Kidney capillary endothelial cell (primary cell): Measurements from ENCODE around the gene NPTX1.

Experiments
- DNase-seq: peaks from one replicate; pipeline ENCODE4 v3.0.0-alpha.2; 2018; ENCODE audit warnings: low spot score

Gene NPTX1

DNA sequence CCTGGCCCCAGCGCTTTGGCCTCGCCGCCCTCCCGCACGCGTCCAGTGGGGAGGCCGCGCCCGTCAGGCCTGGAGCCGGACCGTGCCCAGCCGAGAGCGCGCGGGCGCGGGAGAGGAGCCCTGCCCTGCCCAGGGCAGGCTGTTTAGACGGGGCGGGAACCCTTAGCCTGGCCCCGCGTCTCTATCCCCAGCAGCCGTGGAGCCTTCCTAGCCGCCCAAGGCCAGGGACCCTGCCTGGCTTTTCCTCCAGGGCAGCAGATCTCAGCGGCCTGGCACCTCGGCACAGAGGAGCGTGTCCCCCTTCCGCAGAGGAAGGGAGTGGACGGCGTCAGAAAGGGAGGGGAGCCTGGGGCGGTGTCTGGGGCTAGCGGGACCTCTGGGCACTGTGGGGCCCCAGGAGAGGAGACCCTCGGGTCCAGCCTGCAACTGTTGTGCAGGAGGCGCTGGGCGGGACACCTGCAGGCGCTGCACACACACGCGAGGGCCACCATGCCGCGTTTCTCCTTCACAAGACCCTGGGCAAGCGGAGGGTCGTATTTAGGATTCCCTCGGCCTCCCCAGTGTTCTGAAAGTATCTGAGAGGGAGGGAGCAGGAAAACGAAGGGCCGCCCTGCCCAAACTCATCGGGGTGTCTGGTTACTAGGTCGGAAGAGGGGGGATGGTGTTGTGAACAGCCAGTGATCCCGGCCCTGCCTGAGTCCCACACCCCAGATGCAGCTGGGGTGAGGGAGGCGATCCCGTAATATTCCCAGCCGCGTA lies 2.3 kb upstream of the NPTX1 start:
- no peak for DNase-seq

DNA sequence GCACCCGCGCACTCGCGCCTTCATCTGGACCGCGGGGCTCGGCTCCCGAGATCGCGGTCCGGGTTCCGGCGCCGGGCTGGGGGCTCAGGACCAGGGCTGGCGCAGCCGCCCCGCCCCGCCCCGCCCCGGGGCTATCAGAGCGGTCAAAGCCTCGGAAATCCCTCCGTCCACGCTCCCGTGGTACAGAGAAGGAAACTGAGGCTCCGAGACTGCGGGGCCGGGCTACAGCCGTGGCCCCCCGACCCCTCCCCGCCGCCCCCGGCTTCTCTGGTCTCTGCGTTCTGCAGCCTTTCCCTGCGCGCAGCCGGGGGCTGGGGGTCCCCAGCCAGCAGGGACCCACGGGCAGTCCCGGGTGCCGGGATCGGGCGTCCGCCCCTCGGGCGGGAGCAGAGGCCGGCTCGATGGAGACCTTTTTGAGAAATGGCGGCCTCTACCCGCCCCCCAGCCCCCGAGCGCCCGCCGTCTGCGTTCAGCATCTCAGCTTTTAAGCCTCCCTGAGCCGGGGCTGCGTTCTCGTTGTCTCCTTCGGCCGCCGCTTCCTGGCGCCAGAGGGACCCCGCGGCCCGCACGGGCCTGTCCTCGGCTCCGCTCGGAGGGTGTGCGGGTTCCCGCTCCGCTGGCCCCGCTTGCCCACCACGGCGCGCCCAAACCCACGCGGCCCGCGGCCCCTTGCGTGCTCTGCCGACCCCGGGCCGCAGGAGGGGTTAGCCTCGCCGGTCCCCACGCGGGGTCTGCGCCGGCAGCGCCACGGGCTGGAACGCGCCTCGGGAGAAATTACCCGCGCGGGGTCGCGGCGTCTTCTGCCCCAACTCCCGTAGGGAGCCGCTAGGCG lies 1.5 kb upstream of the NPTX1 start:
- no peak for DNase-seq

DNA sequence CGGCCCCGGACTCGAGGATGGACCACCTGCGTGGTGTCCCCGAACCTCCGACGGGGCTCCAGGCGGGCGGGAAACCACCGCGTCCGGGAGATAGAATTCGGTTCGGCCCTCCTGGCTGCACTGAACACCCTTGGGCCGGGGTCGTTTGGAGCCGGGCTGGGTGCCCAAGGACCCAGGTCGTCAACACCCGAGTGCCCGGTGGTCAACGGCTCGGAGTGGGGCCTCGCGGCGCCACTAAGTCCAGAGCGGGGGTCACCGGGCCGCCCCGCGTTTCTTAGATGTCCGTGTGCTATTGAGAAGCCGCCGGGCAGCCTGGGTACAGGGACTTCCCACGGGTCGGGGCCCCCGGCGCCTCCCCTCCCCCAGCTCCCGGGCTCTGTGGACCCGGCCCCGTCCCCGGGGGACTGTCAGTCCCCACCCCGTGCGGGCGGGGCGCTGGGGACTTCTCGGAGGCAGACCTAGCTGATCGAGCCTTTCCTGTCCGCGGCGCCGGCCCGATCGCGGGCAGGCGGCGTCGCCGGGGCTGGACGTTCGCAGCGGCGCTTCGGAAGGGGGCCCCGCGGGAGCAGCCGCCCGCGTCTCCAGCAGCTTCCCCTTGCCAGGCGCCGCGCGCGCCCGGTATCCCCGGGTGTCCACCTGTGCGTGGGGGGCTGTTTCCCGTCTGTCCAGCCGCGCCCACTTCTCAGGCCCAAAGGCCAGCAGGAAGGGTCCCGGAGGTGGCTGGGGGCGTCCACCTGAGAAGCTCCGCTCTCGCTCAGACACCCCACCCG lies 655 bp upstream of the NPTX1 start:
- DNase-seq: no peak

DNA sequence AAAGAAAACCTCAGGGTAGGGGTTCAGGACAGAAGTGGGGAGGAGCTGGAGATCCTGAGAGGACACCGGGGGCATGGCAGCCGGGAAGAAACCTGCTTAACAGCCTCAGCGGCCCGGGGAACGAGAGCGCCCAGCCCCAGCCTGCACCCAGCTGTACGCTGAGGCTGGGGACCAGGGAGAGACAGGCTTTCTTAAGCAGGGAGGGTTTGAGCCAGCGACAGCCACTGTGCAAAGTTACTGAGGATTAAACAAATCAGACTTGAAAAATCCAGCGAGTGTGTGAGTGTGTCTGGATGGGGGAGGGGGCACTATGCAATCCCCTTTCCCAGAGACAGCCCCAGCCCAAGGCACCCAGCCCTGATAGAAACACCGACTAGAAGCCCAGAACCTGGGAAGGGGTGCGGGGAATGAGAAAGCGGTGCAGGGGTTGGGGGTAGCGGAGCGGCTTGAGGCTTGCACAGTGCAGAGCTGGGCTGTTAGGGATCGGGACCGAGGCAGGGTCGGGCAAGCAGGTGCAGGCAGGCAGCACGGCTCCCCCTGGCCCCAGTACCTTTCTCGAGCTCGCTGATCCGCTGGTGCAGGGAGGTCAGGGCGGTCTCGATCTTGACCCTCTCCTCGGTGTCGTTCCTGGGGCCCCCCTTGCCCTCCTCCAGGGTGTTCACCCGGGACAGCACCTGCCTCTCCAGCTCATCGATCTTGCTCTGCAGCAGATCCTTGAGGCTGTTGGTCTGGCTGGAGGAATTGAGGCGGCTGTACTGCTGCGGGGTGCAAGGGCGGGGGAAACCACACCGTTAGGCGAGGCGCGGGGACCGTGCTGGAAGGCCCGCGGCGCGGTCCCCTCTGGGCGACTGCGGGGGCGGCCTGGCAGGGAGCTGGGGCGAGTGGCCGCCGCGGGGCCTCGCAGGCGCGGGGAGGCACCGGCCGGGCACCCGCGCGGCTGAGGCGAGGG lies 1.2 kb downstream of the NPTX1 start:
- DNase-seq: no peak

GRCh38 chr17:80474231-80474960 lies 2.0 kb downstream of the NPTX1 start:
- no peak for DNase-seq

DNA sequence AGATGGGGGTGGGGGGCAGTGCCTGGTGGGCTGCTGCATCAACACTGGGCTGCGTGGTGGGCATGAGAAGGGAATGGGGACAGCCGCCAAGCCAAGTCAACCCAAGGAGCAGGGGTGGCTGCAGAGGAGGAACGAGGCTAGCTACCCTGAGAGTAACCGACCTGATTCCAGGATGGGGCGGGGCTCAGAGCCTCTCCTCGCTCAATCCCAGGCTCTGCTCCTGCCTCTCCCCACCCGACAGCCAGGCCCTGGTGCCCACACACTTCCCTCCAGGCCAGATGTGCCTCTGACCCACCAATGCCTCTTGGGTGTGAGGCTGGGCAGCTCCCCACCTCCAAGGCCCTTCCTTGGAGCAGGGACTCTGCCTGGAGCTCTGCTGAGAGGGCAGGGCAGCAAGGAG lies 2.7 kb downstream of the NPTX1 start:
- DNase-seq: no peak

DNA sequence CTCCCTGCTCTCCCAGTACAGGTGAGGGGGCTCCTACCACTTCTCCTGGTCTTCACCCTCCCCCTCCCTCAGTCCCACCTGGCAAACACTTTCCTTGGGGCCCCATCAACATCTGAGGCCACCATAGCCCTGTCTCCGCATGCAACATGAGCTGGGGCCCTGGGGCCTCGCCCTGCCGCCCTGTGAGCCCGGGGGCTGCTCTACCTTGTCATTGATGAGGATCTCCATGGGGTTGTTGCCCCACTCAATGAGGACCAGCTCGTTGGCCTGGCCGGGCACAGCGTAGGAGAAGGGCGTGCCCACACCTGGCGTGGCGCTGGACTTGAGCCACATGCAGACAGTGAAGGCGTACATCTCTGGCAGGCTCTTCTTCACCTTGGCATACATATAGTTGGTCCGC lies 3.4 kb downstream of the NPTX1 start:
- DNase-seq: no peak

DNA sequence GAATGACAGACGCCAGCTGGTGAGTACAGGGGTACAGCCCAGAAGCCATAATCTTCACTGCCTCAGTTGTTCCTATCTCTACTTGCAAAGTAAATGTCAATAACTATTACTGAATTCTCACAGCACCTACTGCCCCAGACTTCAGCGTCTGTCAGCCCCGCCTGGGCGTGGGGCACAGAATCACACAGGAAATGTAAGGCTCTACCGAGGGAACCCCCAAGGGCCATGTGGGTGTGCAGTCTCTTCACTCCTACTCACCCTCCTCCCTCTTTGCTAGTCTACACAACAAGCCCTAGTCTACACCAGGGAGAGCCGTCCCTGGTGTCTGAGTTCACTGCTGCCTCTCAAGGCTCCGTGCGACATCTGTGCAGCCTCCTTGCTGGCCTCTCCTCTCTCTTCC lies 4.5 kb downstream of the NPTX1 start:
- no peak for DNase-seq

GRCh38 chr17:80470603-80471002 lies 5.8 kb downstream of the NPTX1 start:
- DNase-seq: no peak

DNA sequence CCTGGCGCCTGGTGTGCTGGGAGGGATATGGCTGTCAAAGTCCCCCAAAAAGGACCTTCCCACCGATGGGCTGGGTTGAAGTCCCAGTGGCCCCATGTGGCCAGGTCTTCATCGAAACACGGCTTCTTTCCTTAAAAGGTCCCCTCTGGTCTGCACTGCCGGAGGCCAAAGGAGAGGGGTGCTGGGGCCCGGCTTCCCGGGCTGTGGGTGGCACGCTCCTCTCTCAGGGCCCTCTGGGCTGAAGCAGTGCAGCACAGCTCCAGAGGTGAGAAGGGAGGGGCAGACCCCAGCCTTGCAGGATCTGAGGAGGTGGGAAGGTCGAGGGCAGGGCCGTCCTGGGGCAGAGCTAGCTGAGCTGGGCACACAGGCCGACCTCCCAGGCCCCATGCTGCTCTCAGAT lies 6.7 kb downstream of the NPTX1 start:
- no peak for DNase-seq

GRCh38 chr17:80468781-80469493 lies 7.5 kb downstream of the NPTX1 start:
- DNase-seq: no peak

DNA sequence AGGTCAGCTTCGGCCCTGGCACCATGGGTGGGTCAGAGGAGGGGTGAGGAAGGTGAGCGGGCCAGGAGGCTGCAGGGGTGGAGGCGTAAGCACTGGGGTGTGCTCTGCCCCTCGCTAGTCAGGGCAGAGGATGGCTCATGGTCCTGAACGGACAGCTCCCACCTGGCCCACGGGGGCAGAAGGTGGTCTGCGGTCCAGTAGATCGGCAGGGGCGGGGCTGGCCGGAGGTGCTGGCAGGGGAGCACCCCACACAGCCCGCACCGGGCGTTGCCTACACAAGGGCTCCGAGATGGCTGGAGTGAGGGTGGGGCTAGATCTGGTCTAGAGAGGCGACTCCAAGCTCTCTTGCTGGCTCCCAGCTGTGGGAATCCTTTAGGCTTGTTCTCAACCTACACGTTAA lies 8.2 kb downstream of the NPTX1 start:
- no peak for DNase-seq

- no peak for DNase-seq
These were observed 10.2 kb downstream of the NPTX1 start for GRCh38 chr17:80466188-80466705.

GRCh38 chr17:80465327-80465974 lies 11.0 kb downstream of the NPTX1 start:
- DNase-seq: no peak

DNA sequence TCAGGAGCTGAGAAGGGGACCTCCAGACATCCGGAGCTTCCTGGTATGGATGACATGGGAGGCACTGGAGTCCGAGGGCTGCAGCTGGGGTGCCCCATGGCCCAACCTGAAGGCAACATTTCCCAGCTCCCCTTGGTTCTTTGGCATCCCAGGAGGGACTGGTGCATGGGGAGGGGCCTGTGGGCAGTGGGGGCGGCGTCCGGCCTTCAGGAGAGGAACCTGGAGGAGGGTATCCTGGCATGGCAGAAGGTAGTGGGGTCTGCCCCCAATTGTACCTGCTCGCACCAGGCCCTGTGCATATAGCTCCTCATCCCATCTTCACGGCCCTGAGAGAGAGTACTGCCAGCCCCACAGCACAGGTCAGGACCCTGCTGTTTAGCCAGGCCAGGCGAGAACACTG lies 11.9 kb downstream of the NPTX1 start:
- no peak for DNase-seq

- no peak for DNase-seq
These were observed 12.5 kb downstream of the NPTX1 start for GRCh38 chr17:80463784-80464400.

DNA sequence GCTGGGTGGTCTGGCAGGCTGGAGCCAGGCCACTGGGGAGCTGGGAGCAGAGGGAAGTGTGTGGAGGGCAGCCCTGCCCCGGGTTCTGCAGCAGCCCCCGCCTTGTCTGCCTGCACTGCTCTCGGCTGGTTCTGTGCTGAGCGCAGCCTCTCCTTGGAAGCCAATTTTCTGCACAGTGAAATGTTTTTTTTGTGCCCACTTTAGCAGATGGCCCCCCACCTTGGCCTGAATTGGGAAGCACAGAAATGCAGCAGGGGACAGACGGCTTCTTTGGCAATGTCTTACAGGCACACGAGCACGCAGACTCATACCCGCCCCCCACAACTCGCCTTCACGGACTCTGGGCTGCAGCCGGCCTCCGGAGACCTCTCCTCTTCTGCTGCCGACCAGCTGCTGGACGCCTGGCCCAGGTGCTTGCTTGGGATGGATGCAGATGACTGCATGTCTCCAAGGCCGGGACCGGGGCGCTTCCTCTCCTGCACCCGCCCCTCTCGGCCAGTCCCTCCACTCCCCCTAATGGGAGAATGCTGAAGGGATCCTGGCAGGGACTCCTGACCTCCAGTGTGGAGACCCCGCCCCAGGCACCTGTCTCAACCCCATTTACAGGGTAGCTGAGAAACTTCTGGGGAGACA lies 14.8 kb downstream of the NPTX1 start:
- no peak for DNase-seq

DNA sequence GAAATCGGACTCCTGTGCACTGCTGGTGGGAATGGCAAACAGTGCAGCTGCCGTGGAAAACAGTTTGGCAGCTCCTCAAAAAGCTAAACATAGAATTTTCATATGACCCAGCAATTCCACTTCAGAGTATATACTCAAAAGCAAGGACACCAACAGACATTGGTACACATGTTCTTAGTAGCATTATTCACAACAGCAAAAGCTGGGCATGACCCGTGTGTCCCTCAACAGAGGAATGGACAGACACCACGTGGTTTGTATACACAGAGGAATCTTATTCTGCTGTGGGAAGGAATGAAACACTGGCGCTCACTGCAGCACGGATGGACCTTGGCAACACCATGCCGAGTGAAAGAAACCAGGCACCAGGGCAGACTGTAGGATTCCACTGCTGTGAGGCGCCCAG lies 16.0 kb downstream of the NPTX1 start:
- no peak for DNase-seq

- DNase-seq: no peak
These were observed 17.2 kb downstream of the NPTX1 start for GRCh38 chr17:80459234-80459633.
